HS-27A (cell line): ENCODE measurements around the gene CLEC11A.

Experiments
- DNase-seq: peaks from one replicate; pipeline ENCODE4 v3.0.0-alpha.2; 2012; ENCODE audit warnings: low read depth, missing footprints

CLEC11A gene, protein sequence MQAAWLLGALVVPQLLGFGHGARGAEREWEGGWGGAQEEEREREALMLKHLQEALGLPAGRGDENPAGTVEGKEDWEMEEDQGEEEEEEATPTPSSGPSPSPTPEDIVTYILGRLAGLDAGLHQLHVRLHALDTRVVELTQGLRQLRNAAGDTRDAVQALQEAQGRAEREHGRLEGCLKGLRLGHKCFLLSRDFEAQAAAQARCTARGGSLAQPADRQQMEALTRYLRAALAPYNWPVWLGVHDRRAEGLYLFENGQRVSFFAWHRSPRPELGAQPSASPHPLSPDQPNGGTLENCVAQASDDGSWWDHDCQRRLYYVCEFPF

DNA sequence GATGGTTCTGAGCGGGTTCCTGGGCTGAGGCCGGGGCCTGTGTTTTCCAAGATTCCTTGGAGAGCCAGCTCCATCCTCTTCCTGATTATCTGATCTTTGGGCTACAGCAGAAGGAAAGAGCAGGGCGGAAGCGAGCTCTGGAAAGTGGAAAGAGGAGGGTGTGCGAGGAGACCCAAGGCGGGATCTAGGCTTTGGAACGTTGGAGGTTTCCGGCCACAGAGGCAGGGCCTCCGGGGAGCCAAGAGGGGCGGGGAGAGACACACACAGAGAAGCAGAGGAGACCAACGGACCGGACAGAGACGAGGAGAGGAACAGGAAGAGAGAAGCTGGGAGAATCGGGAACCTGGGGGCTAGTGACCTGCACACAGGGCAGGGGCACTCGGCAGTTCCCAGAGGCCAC is at the start of gene CLEC11A:
TSS of gene CLEC11A (plus strand) at position 296 of the 400 bp plus-strand sequence. CDS start 162 bp downstream, outside the sequence.
- DNase-seq, result no peak

DNA sequence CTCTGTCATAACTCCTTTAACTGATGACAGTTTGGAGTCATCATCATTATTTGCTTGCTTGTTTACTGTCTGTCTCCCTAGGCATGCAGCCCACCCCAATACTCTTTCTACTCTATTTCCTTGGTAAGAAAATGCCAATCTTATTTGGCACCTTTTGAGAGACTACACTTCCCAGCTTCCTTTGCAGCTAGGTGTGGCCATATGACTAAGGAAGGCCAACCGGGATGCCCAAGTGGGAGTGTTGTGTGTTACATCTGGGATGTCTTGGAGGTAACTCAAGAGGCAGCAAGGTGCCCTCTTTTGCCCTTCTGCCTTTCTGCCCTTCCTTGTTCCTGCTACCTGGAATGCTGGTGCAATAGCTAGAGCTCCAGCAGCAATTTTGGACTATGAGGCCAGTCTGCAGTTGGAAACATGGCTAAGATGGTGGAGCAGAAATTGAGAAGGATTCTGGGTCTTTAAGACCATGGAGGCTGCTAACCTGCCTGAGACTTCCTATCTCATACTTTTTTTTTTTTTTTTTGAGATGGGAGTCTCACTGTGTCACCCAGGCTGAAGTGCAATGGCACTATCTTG is 46.5 kb upstream of the CLEC11A start:
- no peak for DNase-seq

DNA sequence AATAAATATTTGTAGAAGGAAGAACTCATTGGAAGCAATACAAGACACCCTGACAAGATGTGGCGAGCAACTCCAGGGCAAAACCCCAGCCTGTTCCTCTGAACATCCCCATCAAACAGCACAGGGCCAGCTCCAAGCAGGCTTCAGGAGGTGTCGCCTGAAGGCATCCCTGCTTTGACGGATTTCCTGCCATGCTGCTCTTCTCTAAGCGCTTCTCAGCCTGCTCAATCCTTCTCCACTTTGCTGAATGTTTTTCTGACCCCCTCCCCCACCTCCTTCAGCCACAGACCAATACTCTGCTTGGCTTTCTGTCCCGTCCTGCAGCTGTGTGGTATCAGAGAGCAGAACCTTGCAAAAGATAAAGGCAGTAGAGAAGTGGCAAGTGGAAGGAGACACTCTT is 45.5 kb upstream of the CLEC11A start:
- DNase-seq, result no peak

DNA sequence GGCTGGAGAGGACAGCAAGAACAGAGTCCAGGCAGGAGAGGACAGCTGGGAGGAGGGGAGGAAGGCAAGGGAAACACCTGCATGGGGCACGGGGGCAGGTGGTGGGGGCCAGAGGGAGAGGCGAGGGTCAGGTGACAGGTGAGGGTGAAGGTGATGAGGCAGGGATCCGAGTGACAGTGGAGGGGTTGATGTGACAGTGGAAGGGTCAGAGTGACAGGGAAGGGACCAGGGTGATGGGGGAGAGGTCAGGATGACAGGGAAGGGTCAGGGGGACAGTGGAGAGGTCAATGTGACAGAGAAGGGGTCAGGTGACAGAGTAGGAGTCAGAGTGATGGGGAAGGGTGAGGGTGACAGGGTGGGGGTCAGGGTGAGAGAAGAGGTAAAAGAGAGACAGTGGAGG is 44.8 kb upstream of the CLEC11A start:
- DNase-seq, result no peak

DNA sequence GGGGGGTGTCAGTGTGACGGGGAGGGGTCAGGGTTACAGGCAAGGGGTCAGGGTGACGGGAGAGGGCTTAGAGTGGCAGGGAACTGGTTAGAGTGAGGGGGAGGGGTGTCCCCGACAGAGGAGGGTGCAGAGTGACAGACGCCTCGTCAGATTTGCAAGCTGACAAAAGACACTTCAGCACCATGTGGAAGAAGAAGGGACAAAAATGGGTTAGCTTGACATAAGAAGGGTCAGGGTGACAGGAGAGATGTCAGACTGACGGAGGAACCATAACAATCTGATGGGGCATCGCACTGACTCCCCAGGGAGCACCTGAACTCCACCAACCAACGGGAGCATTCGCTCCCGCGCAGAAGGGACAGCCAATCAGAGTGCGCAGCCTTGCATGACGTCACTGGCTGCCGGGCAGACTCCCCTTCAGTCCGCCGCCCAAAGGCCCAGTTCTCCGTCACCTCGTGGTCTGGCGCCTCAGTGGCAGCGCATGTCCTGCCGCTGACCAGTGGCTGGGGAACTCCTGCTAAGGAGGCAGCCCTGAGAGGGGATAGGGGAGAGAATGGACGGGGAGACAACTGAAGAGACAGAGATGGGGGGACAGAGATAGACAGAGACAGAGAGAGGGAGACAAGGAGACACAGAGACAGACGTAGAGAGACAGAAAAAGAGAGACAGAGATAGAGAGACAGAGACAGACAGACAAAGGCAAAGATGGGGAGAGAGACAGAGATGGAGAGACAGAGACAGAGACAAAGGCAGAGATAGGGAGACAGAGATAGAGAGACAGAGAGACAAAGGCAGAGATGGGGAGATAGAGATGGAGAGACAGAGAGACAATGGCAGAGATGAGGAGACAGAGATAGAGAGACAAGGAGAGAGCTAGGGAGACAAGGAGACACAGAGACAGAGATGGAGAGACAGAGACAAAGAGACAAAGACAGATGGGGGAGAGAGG is 43.7 kb upstream of the CLEC11A start:
- no peak for DNase-seq

GRCh38 chr19:50686310-50687032 is 36.7 kb upstream of the CLEC11A start:
- DNase-seq, result no peak

- no peak for DNase-seq
Observed at GRCh38 chr19:50688766-50689165, 34.4 kb upstream of the CLEC11A start.

DNA sequence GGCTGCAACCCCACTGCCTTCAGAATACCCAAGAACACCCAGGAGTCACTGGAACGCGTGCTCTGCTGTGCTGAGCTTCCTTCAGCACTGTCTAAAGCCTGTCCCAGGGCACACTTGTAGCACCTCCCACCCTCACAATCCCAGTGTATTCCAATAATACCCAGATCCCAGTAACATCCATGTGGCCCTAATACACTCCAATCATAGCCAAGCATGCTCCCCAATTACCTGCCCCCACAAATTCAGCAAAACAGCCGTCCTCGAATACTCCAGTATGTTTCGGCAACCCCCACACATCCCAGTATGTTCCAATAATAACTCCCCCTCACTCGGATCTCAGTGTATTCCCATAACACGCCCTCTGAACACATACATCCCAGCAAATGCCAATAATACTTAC is 32.7 kb upstream of the CLEC11A start:
- no peak for DNase-seq

DNA sequence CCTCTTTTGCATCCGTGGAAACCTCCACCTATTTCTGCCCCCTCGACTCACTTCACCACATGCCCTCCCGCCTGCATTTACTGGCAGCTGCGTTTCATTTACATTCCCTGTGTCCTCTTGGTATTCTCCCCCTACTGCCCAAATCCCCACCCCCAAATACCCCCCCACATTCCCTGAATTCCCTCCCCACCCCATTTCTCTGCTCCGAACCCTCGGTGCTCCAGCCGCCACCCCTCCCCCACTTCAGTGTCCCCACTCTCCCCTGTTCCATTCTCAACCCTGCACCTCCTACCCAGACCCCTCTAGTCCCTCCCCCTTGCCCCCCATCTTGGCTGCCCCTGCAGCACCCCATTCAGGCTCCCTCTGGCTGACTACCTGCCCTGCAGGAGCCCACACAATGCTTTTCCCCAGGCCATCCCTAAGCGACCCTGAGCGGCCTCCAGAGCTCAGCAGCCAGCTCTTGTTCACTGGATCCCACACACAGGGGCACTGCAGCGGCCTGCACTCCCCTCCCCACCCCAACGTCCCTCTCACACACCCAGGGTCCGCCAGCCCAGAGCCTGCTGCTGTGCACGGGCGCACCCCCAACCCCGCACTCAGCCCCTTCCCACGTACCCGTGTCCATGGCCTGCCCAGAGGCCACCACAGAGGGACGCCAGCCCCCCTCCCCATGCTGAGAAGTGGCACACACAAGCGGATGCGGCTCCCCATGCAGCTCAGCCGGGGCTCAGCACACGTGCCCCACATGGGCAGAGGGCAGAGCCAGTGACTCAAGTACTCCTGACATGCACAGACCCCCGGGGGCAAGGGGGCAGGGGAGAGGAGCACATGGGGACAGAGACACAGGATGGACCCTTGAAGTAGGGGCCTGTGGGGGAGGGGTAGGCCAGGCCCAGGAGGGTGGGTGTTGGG is 29.8 kb upstream of the CLEC11A start:
- DNase-seq, result no peak

GRCh38 chr19:50694815-50695145 is 28.4 kb upstream of the CLEC11A start:
- no peak for DNase-seq

- DNase-seq, result no peak
Observed at GRCh38 chr19:50695251-50696093, 27.7 kb upstream of the CLEC11A start.

DNA sequence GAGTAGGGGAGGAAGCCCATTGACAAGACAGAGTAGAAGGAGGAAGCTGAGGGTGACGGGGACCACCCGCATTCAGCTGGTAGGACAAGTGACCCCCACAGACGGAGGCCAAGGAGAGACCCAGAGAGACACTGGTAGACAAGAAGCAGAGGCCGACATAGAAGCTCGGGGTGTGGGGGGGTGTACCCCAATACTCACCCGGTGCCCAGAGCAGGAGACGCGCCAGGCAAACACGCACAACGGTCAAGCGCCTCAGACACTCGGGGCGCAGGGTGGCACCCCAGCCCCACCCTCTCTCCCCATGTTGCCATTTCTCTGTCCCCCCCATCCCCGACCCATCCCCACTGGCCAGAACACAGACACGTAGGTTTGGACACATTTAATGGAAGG is 27.1 kb upstream of the CLEC11A start:
- no peak for DNase-seq

DNA sequence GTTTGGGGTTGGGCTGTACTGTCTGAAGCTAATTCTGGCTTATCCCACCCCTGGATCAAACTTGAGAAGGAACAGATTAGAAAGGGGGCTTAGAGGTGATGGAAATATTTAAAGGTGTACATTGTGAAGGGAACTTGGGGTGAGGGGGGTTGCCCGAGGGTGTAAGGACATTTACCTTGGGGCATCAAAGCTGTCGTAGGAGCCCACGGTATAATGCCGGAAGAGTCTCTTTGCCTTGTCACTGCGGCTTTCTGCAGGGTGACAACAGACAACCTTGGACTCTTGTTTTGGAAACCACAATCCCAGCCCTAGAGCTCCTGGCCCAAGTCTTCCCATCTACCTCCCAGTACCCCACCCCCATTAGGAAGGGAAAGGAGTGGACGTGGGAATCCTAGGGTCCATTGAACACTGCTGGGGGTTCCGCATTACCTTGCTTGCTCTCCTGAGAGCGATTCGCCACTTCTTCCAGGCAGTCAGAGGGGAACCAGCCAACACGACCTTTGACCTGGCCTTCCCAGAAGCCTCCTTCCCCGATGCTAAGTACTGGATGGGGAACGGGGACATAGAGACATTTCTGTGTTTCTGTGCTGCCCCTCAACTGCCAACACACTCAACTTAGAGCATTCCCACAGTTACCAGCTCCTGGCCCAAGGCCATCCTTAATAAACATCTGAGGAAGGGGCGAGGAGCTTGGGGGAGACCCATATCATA is 25.6 kb upstream of the CLEC11A start:
- no peak for DNase-seq

DNA sequence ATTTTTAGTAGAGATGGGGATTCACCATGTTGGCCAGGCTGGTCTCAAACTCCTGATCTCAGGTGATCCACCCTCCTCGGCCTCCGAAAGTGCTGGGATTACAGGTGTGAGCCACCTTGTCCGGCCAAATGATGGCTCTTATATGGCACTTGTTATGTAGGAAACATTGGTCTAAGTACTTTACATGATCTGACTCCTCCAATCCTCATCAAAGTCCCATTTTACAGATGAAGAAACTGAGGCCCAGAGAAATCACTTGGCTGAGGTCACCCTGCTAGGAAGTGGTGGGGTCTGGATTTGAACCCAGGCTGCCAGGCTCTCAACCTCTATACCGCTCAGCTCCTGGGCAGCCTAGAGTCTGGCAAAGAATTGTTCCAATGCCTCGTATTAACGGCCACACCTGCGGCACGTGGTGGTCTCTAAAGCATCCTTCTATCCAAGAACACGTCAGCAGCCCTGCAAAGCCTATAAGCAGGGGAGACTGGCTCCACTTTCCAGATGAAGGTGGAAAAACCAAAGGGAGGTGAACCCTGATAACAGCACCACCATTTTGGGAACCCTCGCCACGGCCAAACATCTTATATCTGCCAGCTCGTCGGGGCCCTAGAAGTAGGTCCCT is 21.7 kb upstream of the CLEC11A start:
- no peak for DNase-seq

- DNase-seq, result no peak
Observed at GRCh38 chr19:50702158-50702870, 20.9 kb upstream of the CLEC11A start.

- DNase-seq, result no peak
Observed at GRCh38 chr19:50702871-50703829, 20.0 kb upstream of the CLEC11A start.
